HepG2 (cell line): ENCODE results near the gene S100A16. TPM values are rescaled to one million over a fixed set of nuclear protein-coding genes. Genes with fewer than 3 reads are reported as not detected.

ENCODE experiments used
- BRF2 ChIP-seq: sonication (generic); formaldehyde crosslinking; IDR thresholded peaks from 2 replicates; pipeline ENCODE4 v1.8.1; 2022; ENCODE audit warnings: mild to moderate bottlenecking, missing genetic modification reagents
- E2F5 ChIP-seq: sonication (generic); formaldehyde crosslinking; conservative IDR thresholded peaks from 2 replicates; pipeline ENCODE4 v1.4.0; 2020; ENCODE audit warnings: missing genetic modification reagents
- GABPB1 ChIP-seq: IDR thresholded peaks from 2 replicates; pipeline ENCODE4 v1.6.1; 2016; ENCODE audit warnings: mild to moderate bottlenecking, missing genetic modification reagents, moderate library complexity, missing compliant biosample characterization
- MAZ ChIP-seq, 2 experiments: sonication (generic) in 1 of 2; formaldehyde crosslinking in 1 of 2; IDR thresholded peaks; 2 replicates each; pipeline versions ENCODE4 v1.5.0 to v1.6.1; 2012 to 2020; ENCODE audit warnings: low read depth in 2 of 2, mild to moderate bottlenecking in 2 of 2, borderline replicate concordance in 1 of 2, improper control_type of control experiment in 1 of 2, low read length in 1 of 2, missing genetic modification reagents in 1 of 2, moderate library complexity in 1 of 2
- MTA1 ChIP-seq: sonication (generic); formaldehyde crosslinking; IDR thresholded peaks from 2 replicates; pipeline ENCODE4 v1.4.0; 2020; ENCODE audit warnings: missing genetic modification reagents, mild to moderate bottlenecking, borderline replicate concordance
- NFYC ChIP-seq: IDR thresholded peaks from 2 replicates; pipeline ENCODE4 v1.6.1; 2016; ENCODE audit warnings: missing genetic modification reagents, missing compliant biosample characterization
- PBX2 ChIP-seq: IDR thresholded peaks from 2 replicates; pipeline ENCODE4 v1.6.1; 2016; ENCODE audit warnings: control low read depth
- SRSF1 ChIP-seq: fragments of 200-400 bp; formaldehyde crosslinking; optimal IDR thresholded peaks from 2 replicates; pipeline ENCODE3; 2017; ENCODE audit warnings: mild to moderate bottlenecking, low read depth, low read length, moderate library complexity
- TCF7 ChIP-seq: sonication (generic); IDR thresholded peaks from 2 replicates; pipeline ENCODE4 v1.6.1; 2016; ENCODE audit warnings: antibody characterized with exemption, low read depth
- ZNF138 ChIP-seq: sonication (generic); formaldehyde crosslinking; IDR thresholded peaks from 2 replicates; pipeline ENCODE4 v1.5.0; 2020; ENCODE audit warnings: mild to moderate bottlenecking, low read depth, missing genetic modification reagents
- ZNF230 ChIP-seq: sonication (generic); formaldehyde crosslinking; IDR thresholded peaks from 2 replicates; pipeline ENCODE4 v1.4.0; 2020; ENCODE audit warnings: mild to moderate bottlenecking, missing genetic modification reagents
- ZNF441 ChIP-seq: sonication (generic); formaldehyde crosslinking; IDR thresholded peaks from 2 replicates; pipeline ENCODE4 v1.7.0; 2021; ENCODE audit warnings: missing genetic modification reagents, borderline replicate concordance
- ZNF577 ChIP-seq: sonication (generic); formaldehyde crosslinking; IDR thresholded peaks from 2 replicates; pipeline ENCODE4 v1.4.0; 2020; ENCODE audit warnings: mild to moderate bottlenecking, low read depth, missing genetic modification reagents, borderline replicate concordance
- ZNF609 ChIP-seq: sonication (generic); formaldehyde crosslinking; IDR thresholded peaks from 2 replicates; pipeline ENCODE4 v1.4.0; 2020; ENCODE audit warnings: mild to moderate bottlenecking, missing genetic modification reagents, borderline replicate concordance
- polyA plus RNA-seq, 8 experiments: library from polyadenylated mRNA; depleted of rRNA in 3 of 8; stranded (reverse) in 7 of 8; unstranded in 1 of 8; fragments of >200 nt; fragmentation: Illumina TruSeq in 4 of 8; extraction: Trizol in 4 of 8; gene quantifications; 2 replicates each; pipeline versions ENCODE4 v1.2.1 to v1.2.3, GENCODE V29; 2011 to 2016; ENCODE audit warnings: low read depth in 4 of 8, missing spikeins in 1 of 8, mixed read lengths in 1 of 8; ENCODE audit not compliant: insufficient read depth in 1 of 8
- total RNA-seq, 5 experiments: library from RNA; depleted of rRNA; stranded (reverse); fragments of >200 nt; fragmentation: Illumina TruSeq; extraction: Trizol; gene quantifications; 2 replicates each; pipeline ENCODE4 v1.2.3, GENCODE V29; 2016; ENCODE audit warnings: low read depth in 1 of 5
- TF ChIP-seq, protein P1 (sequence below): sonication (generic); formaldehyde crosslinking; IDR thresholded peaks from 2 replicates; pipeline ENCODE4 v1.4.0; 2020; ENCODE audit warnings: mild to moderate bottlenecking, missing genetic modification reagents, borderline replicate concordance

S100A16 gene
- total and polyA plus RNA-seq, 2 of the 13 experiments (the other 11 are each of a cell fraction or from before 2014, with no cell fraction given), result 46.0 to 195 TPM

DNA sequence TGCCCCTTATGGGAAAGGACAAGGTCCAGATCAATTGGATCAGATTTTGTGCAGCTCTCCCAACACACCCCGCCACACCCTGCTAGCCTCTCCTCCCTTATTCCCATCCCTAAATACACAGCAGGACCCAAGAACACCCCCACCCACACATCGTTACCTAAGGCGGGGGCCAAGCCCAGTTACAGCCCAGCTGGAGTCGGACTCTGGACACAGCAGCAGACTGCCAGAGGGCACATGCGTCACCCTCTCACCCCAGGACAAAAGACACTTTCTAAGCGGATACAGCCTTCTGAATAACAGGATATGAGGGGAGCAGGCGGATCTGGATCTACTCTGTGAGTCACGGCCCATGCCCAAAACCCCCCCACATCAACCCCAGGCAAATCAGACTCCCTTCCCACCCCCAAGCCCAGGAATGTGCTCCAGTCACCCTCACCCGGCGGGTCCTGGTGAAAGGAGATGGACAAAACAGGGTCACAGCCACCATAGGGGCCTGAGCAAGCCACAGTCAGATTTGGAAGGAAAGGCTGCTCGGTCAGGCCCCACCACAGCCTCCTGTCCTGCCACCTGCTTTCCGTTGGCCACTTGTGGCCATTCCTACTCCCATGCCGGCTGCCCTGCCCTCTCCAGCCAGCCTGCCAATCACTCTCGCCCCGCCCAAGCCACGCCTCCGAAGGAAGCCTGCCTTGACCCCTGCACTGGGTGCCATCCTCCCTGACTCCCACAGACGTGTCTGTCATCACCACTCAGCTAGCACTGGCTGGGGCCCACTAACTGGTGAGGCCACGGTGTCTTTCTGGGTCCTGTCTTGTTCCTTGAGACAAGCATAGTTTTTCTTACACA, 4.0 kb downstream of the S100A16 start (continued):
- TF ChIP-seq E2F5, result no peak
- TF ChIP-seq TCF7, result peak; percentile 42; the same call in 1 of the 2 replicates
- TF ChIP-seq ZNF609, result peak; percentile 80
- no peak for TF ChIP-seq BRF2
- TF ChIP-seq PBX2 (CRISPR knock-in tag), result peak; percentile 92
- 0 out of 2 replicates have a peak, but pooled peaks have one; percentile 48 for TF ChIP-seq ZNF577 (CRISPR knock-in tag)
- TF ChIP-seq GABPB1 (CRISPR knock-in tag), result peak; percentile 60; the same call in 1 of the 2 replicates
- TF ChIP-seq, protein P1, sequence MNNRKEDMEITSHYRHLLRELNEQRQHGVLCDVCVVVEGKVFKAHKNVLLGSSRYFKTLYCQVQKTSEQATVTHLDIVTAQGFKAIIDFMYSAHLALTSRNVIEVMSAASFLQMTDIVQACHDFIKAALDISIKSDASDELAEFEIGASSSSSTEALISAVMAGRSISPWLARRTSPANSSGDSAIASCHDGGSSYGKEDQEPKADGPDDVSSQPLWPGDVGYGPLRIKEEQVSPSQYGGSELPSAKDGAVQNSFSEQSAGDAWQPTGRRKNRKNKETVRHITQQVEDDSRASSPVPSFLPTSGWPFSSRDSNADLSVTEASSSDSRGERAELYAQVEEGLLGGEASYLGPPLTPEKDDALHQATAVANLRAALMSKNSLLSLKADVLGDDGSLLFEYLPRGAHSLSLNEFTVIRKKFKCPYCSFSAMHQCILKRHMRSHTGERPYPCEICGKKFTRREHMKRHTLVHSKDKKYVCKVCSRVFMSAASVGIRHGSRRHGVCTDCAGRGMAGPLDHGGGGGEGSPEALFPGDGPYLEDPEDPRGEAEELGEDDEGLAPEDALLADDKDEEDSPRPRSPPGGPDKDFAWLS (CRISPR knock-in tag), result 0 out of 2 replicates have a peak, but pooled peaks have one; percentile 78
- TF ChIP-seq SRSF1, result peak; percentile 41
- 0 out of 2 replicates have a peak, but pooled peaks have one; percentile 75 for TF ChIP-seq MTA1 (CRISPR knock-in tag)
- no peak for TF ChIP-seq ZNF230
- TF ChIP-seq MAZ (IDR thresholded peaks at IDR 0.05; ENCODE audit: borderline replicate concordance, low read depth, low read length), result peak; percentile 48; the same call in 1 of the 2 replicates
- TF ChIP-seq MAZ (CRISPR knock-in tag; IDR thresholded peaks at IDR 0.05; ENCODE audit: low read depth), result peak; percentile 64; the same call in 1 of the 2 replicates
- no peak for TF ChIP-seq ZNF138 (CRISPR knock-in tag)
- peak; percentile 88 for TF ChIP-seq ZNF441
- TF ChIP-seq NFYC, result no peak
